Measurements from ENCODE around the gene TSPYL4.
"Not testable (repeated sequence)": the region's sequence is repeated elsewhere in the genome, so short reads cannot be mapped to it uniquely, and the experiment has no call there.

The TSPYL4 gene

GRCh38 chr6:116287689-116288282, 33.9 kb upstream of the TSPYL4 start:
- Histone ChIP-seq H2AFZ (ENCODE audit: low read length) (no peak overlapping the region), H3K4me2 (ENCODE audit: low read depth, low read length, poor library complexity, severe bottlenecking) (no peak overlapping the region), H3K27me3 (ENCODE audit: insufficient read depth, low read length, poor library complexity, severe bottlenecking) (no peaks in the 10 kb centered on the region), H3K4me1 (ENCODE audit: insufficient read depth, low read length, poor library complexity, severe bottlenecking) (peaks cover 6% of the 10 kb centered on the region), H3K36me3 (ENCODE audit: insufficient read depth, low read length) (no peaks in the 10 kb centered on the region), H3K4me3 (ENCODE audit: low read length, poor library complexity, severe bottlenecking) (no peak overlapping the region), H4K20me1 (ENCODE audit: insufficient read depth, low read length, poor library complexity, severe bottlenecking) (no peaks in the 10 kb centered on the region), H3K9me2 (replicated peaks; ENCODE audit: low read depth, low read length) (no peaks in the 10 kb centered on the region), H3K79me2 (ENCODE audit: insufficient read depth, low read length) (no peaks in the 10 kb centered on the region), H3K9me3 (ENCODE audit: insufficient read depth, low read depth, low read length) (no peaks in the 10 kb centered on the region), H3F3A (ENCODE audit: low read depth) (no peaks in the 10 kb centered on the region), H3K9ac (ENCODE audit: low read depth, low read length, poor library complexity, severe bottlenecking) (no peak overlapping the region)
- no peak for TF ChIP-seq EZH2phosphoT487 (IDR thresholded peaks at IDR 0.05; ENCODE audit: borderline replicate concordance)
- peak; percentile 90 for TF ChIP-seq CTCF (conservative IDR thresholded peaks at IDR 0.05; ENCODE audit: low read length)

GRCh38 chr6:116286773-116287358, 33.0 kb upstream of the TSPYL4 start:
- no peak for TF ChIP-seq EZH2phosphoT487 (IDR thresholded peaks at IDR 0.05; ENCODE audit: borderline replicate concordance)
- TF ChIP-seq CTCF (conservative IDR thresholded peaks at IDR 0.05; ENCODE audit: low read length): no peak
- H3K9me3 ChIP-seq (ENCODE audit: insufficient read depth, low read depth, low read length): no peaks in the 10 kb centered on the region

GRCh38 chr6:116284984-116285383, 31.1 kb upstream of the TSPYL4 start:
- not testable (repeated sequence) for H3K9me2 ChIP-seq (replicated peaks; ENCODE audit: low read depth, low read length); H3K9me3 ChIP-seq (ENCODE audit: insufficient read depth, low read depth, low read length); H3F3A ChIP-seq (ENCODE audit: low read depth); H3K4me2 ChIP-seq (ENCODE audit: low read depth, low read length, poor library complexity, severe bottlenecking); H4K20me1 ChIP-seq (ENCODE audit: insufficient read depth, low read length, poor library complexity, severe bottlenecking); H3K27me3 ChIP-seq (ENCODE audit: insufficient read depth, low read length, poor library complexity, severe bottlenecking); H3K9ac ChIP-seq (ENCODE audit: low read depth, low read length, poor library complexity, severe bottlenecking); H3K4me3 ChIP-seq (ENCODE audit: low read length, poor library complexity, severe bottlenecking); H2AFZ ChIP-seq (ENCODE audit: low read length); H3K36me3 ChIP-seq (ENCODE audit: insufficient read depth, low read length)
- Histone ChIP-seq H3K79me2 (ENCODE audit: insufficient read depth, low read length) (peaks cover 13% of the 10 kb centered on the region; the same call in 1 of the 2 replicates), H3K4me1 (ENCODE audit: insufficient read depth, low read length, poor library complexity, severe bottlenecking) (peaks cover 24% of the 10 kb centered on the region)

More at GRCh38 chr6:116286773-116287358, 33.0 kb upstream of the TSPYL4 start:
- Histone ChIP-seq H4K20me1 (ENCODE audit: insufficient read depth, low read length, poor library complexity, severe bottlenecking) (no peaks in the 10 kb centered on the region), H3K27me3 (ENCODE audit: insufficient read depth, low read length, poor library complexity, severe bottlenecking) (no peaks in the 10 kb centered on the region), H3K4me2 (ENCODE audit: low read depth, low read length, poor library complexity, severe bottlenecking) (no peak overlapping the region), H3K9ac (ENCODE audit: low read depth, low read length, poor library complexity, severe bottlenecking) (no peak overlapping the region), H3K36me3 (ENCODE audit: insufficient read depth, low read length) (no peaks in the 10 kb centered on the region), H3F3A (ENCODE audit: low read depth) (no peaks in the 10 kb centered on the region), H3K9me2 (replicated peaks; ENCODE audit: low read depth, low read length) (no peaks in the 10 kb centered on the region), H3K79me2 (ENCODE audit: insufficient read depth, low read length) (no peaks in the 10 kb centered on the region), H3K4me3 (ENCODE audit: low read length, poor library complexity, severe bottlenecking) (no peak overlapping the region), H2AFZ (ENCODE audit: low read length) (no peak overlapping the region), H3K4me1 (ENCODE audit: insufficient read depth, low read length, poor library complexity, severe bottlenecking) (peaks cover 8% of the 10 kb centered on the region)

GRCh38 chr6:116283191-116283590, 29.3 kb upstream of the TSPYL4 start:
- Histone ChIP-seq H3K4me1 (ENCODE audit: insufficient read depth, low read length, poor library complexity, severe bottlenecking) (peaks cover 33% of the 10 kb centered on the region), H2AFZ (ENCODE audit: low read length) (no peak overlapping the region), H4K20me1 (ENCODE audit: insufficient read depth, low read length, poor library complexity, severe bottlenecking) (peaks cover 10% of the 10 kb centered on the region), H3K79me2 (ENCODE audit: insufficient read depth, low read length) (peaks cover 27% of the 10 kb centered on the region), H3K4me2 (ENCODE audit: low read depth, low read length, poor library complexity, severe bottlenecking) (no peak overlapping the region), H3K4me3 (ENCODE audit: low read length, poor library complexity, severe bottlenecking) (no peak overlapping the region), H3K9me2 (replicated peaks; ENCODE audit: low read depth, low read length) (no peaks in the 10 kb centered on the region), H3K27me3 (ENCODE audit: insufficient read depth, low read length, poor library complexity, severe bottlenecking) (no peaks in the 10 kb centered on the region), H3K36me3 (ENCODE audit: insufficient read depth, low read length) (peaks cover 1% of the 10 kb centered on the region; the same call in 1 of the 2 replicates), H3K9me3 (ENCODE audit: insufficient read depth, low read depth, low read length) (no peaks in the 10 kb centered on the region), H3K9ac (ENCODE audit: low read depth, low read length, poor library complexity, severe bottlenecking) (no peak overlapping the region), H3F3A (ENCODE audit: low read depth) (no peaks in the 10 kb centered on the region)
- TF ChIP-seq EZH2phosphoT487 (IDR thresholded peaks at IDR 0.05; ENCODE audit: borderline replicate concordance) (no peak), CTCF (conservative IDR thresholded peaks at IDR 0.05; ENCODE audit: low read length) (no peak)

Measured in Loucy (cell line).